EH (cell line): ENCODE data around the gene ARPC2.
"Not testable (repeated sequence)": the region's sequence is repeated elsewhere in the genome, so short reads cannot be mapped to it uniquely, and the experiment has no call there.

Experiments
- DNase-seq: peaks from one replicate; pipeline ENCODE4 v3.0.0-alpha.2; 2015; ENCODE audit warnings: low read depth

ARPC2 gene

GRCh38 chr2:218216674-218217359 is at the start of gene ARPC2:
TSS of gene ARPC2 (plus strand) at chr2:218217189. CDS start at chr2:218217471, 282 bp downstream.
- peak; percentile 96 for DNase-seq

DNA sequence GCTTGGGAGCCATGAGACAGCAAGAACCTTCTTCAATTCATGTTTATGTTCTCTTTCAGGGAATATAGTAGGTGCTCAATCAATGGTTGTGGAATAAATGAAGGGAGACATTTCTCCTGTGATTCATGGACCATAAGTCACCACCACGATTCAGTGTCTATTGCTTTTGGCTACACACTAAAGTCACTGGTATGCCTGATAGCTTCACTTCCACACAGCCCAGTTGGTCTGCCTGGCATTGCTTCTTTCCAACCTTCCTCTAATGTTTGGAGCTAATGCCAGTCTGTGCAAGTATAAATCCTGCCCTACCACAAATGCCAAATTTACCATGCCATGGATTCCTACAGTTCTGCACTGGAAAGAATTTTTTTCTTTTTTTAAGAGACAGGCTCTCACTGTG is 49.0 kb upstream of the ARPC2 start:
- peak; percentile 51 for DNase-seq

DNA sequence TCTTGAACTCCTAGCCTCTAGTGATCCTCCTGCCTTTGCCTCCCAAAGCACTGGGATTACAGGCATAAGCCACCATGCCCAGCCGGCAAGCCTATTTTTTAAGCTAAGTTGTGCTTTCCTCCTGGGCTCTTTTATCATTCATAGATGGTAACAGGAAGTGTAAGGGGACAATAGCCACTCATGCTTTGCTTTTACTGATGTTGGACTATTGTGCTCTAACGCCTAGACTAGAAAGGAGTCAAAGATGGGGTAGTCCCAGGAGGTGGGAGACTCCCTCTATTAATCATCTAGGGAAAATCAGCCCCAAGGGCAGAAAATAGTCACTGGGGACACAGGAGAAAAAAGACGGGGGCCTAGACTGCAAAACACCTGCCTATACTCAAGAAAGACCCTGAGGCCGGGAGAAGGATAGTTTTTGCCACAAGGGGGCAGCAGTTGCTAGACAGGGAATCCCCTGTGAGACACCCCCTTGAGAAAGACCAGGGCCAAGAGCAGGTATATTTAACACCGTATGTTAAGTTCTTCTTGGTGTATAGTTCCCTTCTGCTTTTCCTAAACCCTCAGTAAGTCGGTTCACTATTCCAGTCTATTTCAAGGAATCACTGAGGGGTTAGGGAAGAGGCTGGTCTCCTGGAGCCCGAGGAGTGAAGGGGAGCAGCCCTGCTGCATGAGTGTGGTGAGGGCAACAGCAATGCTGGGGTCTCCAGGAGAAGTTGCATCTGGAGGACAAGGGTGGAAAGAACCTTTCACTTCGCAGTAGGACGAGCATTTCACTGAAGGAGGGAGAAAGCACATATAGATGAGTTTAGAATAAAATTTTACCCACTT is 48.1 kb upstream of the ARPC2 start:
- DNase-seq = peak; percentile 47

DNA sequence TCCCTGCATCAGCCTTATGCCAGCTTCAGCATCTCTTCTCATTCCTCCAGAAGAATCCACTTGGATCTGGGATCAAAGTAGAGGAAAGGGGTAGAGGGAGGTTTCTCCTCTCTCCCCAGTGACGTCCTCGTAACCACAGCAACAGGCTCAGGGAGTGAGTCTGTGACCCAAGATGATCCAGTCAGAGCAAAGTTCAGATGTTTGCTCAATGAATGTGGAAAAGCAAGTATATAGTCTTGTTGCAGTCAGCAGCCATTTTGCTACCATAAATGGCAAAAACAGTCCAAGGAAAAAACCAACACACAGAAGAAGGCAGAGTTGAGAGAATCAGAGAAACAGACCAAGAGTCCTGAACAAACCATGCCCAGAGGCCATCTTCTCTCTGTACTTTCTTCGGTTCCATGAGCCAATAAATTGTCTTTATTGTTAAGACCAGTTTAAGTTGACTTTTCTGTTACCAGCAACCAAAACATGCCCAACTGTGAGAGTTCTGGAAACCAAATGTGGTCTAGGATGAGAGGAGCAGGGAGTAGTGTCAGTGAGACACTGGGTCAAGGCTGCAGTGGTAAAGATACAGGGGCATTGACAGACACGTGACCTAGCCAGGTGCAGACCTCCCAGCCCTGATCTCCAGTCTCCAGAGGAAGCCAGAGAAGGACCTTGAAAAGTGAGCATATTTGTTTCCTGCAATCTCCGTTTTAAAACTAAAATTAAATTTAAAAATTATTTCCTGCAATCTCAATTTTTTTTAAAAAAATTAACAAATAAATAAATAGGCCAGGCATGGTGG is 47.0 kb upstream of the ARPC2 start:
- peak; percentile 58 for DNase-seq

DNA sequence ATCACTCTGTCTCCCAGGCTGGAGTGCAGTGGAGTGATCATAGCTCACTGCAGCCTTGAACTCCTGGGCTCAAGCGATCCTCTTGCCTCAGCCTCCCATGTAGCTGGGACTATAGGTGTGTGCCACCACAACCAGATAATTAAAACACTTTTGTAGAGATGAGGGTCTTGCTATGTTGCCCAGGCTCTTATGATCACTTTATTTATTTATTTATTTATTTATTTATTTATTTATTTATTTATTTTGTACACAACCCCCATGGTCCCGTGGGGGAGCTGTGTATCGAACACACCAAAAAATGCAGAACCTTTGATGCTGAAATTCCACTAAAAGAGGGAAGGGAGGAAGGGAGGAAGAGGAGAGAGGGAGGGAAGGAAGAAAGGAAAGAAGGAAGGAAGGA is 45.2 kb upstream of the ARPC2 start:
- not testable (repeated sequence) for DNase-seq

DNA sequence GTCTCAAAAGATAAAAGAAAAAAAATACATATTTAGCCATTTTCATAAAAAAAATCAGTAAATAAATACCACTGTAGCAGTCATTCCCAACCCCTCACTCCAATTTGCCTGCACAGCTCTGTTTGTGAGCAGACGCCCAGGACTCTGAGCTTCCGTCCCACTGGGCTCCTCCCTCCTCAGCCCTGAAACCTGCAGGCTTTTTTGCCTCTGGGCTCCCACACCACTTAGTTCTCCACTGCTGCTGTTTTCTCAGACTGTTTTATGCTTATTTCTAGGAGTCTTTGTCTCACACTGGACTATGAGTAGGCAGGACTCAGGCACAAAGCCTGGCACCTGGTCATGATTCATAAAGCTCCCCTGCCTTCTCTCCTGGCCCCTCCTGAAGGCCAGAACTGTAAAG is 44.1 kb upstream of the ARPC2 start:
- DNase-seq = no peak

- no peak for DNase-seq
Measured at GRCh38 chr2:218179782-218180181, 37.2 kb upstream of the ARPC2 start.

DNA sequence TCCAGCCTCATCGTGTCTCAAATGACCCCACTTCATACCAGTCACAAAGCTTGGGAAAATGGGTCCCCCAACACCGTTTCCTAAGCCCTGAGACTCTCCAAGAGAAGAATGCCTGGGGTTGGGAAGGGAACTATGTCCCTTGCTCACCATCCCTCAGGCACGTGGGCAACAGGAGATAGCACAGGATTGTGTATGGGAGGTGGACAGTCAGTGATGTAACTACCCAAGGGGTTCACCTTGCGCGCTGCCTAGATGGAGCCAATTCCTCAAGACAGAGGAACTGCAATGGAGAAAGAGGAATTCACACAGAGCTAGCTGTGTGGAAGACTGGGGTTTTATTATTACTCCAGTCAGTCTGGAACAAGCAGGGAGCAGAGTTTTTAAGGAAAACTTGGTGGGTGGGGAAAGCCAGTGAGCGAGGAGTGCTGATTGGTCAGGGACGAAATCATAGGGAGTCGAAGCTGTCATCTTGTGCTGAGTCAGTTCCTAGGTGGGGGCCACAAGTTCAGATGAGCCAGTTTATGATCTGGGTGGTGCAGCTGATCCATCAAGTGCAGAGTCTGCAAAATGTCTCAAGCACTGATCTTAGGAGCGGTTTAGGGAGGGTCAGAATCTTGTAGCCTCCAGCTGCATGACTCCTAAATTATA is 36.4 kb upstream of the ARPC2 start:
- peak; percentile 12 for DNase-seq

DNA sequence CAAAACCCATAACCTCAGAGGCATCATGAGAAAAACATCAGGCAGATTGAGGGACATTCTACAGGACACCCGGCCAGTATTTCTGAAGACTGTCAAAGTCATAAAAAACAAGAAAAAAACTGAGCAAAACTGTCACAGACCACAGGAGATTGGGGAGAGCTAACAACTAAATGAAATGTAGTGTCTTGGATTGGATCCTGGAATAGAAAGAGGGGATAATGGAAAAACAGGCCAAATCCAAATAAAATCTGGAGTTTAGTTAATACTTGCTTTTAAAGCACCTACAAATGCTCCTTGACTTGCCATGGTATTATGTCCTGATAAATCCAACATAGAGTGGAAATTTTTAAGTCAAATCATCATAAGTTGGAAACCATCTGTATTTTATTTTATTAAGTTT is 32.7 kb upstream of the ARPC2 start:
- no peak for DNase-seq

DNA sequence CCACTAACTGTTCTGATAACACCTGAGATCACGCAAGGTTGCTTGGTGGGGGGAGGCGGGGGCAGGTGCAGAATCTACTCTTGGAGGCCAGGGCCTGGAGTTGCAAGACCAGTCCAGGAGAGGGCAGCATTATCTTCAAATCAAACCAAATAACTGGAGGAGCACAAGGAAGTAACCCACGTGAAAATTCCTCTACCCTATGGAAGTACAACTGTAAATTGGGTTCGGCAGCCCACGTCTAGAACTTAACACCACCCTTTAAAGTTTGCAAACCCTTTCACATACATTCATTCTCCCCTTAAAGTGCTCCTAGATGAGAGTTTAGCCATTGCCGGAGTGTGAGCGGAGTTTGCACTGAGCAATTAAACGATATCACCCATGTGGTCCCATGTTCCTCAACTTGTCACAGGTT is 30.6 kb upstream of the ARPC2 start:
- peak; percentile 75 for DNase-seq

DNA sequence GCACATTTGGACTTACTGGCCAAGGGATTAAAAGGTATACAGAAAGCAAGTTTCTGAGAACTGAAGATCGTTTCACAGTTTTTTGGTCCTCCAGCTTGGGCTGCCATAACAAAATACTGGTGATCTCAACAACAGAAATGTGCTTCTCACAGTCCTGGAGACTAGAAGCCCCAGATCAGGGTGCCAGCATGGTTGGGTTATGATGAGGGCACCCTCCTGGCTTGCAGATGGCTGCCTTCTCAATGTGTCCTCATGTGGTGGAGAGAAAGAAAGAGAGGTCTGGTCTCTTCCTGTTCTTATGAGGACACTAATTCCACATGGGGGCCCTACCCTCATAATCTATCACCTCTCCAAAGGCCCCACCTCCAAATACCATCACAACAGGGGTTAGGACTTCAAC is 30.1 kb upstream of the ARPC2 start:
- DNase-seq = no peak

- no peak for DNase-seq
Measured at GRCh38 chr2:218187296-218188015, 29.5 kb upstream of the ARPC2 start.

DNA sequence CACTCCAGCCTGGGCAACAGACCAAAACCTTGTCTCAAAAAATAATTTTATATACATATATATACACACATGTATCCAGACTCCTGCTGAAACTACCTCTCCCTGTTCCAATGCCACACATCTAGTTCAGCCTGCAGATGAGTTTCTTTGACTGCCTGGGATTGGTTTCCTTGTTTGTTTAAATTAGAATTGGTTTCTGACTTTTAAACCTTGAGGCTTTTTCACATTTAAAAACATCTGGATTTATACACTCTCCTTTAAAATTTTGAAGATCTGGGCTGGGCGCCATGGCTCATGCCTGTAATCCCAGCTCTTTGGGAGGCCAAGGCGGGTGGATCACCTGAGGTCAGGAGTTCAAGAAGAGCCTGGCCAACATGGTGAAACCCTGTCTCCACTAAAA is 28.5 kb upstream of the ARPC2 start:
- DNase-seq = no peak

DNA sequence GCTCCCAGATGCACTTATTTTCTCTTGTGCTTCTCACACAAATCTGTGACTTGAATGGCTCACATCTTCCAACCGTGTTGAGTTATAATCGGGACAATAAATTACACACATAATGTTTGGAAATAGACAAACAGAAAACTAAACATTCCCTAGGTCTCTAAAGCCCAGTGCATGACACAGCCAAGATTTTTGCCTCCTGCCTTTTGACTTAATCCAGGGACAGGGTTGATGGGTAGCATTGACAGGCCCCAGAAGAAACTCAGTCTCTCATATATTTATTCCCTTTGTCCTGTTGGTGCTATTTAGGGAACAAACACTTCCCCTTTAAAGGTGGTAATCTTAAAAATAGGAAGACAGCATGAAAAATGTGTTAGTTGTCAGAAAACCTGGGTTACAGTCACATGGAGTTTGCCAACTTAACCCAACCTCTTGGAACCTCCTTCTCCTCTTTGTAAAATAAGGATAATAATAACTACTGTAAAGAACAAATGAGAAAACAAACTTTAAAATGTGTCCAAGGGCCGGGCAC is 24.0 kb upstream of the ARPC2 start:
- no peak for DNase-seq

DNA sequence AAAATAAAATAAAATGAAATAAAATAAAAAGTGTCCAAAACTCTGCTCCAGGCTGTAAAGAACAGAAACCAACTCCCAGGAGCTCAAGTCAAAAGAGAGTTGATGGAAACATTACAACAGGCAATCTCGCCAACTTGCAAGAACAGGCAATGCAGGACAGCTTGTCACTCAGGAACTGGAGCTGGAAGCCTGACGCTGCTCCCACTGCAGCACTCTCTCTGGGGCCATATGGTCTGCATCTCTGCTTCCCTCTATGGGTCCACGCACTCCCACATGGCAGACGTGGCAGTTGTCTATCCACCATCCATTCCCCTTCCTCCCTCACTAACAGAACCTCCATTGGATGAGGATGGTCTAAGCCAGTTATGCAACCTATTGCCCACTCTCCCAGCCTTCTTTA is 23.3 kb upstream of the ARPC2 start:
- no peak for DNase-seq

GRCh38 chr2:218194880-218195279 is 22.1 kb upstream of the ARPC2 start:
- peak; percentile 27 for DNase-seq

- no peak for DNase-seq
Measured at GRCh38 chr2:218196974-218197373, 20.0 kb upstream of the ARPC2 start.

DNA sequence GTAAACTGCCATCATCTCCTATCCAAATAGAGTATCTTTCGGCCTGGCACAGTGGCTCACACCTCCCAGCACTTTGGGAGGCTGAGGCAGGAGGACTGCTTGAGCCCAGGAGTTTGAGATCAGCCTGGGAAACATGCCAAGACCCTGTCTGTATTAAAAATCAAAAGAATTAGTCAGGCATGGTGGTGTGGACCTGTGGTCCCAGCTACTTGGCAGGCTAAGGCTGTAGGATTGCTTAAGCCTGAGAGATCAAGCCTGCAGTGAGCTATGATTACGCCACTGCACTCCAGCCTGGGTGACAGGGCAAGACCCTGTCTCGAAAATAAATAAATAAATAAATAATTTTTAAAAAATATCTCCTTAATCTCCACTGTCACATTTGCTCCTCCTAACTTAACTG is 14.7 kb upstream of the ARPC2 start:
- peak; percentile 28 for DNase-seq

DNA sequence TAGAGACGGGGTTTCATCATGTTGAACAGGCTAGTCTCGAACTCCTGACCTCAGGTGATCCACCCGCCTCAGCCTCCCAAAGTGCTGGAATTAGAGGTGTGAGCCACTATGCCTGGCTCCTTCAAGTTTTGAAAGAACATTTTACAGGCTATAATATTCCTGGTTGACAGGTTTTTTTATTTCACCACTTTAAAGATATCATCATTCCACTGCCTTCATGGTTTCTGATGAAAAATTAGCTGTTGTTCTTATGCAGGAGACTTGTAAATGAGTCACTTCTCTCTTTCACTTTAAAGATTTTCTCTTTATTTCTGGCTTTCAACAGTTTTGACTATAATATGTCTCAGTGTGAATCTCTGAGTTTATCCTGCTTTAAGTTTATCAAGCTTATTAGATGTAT is 7.9 kb upstream of the ARPC2 start:
- no peak for DNase-seq

GRCh38 chr2:218214116-218214515 is 2.9 kb upstream of the ARPC2 start:
- DNase-seq = no peak

- no peak for DNase-seq
Measured at GRCh38 chr2:218216336-218216673, 684 bp upstream of the ARPC2 start.
